Trophoblast cell (in vitro differentiated cells and primary cell): ENCODE data around the gene TSPEAR.
"Not testable (repeated sequence)": the region's sequence is repeated elsewhere in the genome, so short reads cannot be mapped to it uniquely, and the experiment has no call there.

ENCODE experiments used
- DNase-seq, 2 donors: peaks; one replicate each; pipeline ENCODE4 v3.0.0-alpha.2; 2016
- H2AFZ ChIP-seq: 2 replicates; pipeline ENCODE4 v1.6.1; 2013; ENCODE audit warnings: low read length, moderate library complexity, mild to moderate bottlenecking; ENCODE audit not compliant: insufficient read depth, poor library complexity
- H2AK5ac ChIP-seq: 2 replicates; pipeline ENCODE4 v1.6.1; 2013; ENCODE audit warnings: mild to moderate bottlenecking, low read length
- H2BK120ac ChIP-seq: 2 replicates; pipeline ENCODE4 v1.6.1; 2013; ENCODE audit warnings: low read length, mild to moderate bottlenecking, moderate library complexity; ENCODE audit not compliant: insufficient read depth, poor library complexity
- H2BK12ac ChIP-seq: 2 replicates; pipeline ENCODE4 v1.6.1; 2013; ENCODE audit warnings: mild to moderate bottlenecking, low read length, moderate library complexity
- H2BK5ac ChIP-seq: 2 replicates; pipeline ENCODE4 v1.6.1; 2013; ENCODE audit warnings: low read length, low read depth, moderate library complexity, mild to moderate bottlenecking; ENCODE audit not compliant: poor library complexity
- H3K14ac ChIP-seq: 2 replicates; pipeline ENCODE4 v1.6.1; 2013; ENCODE audit warnings: mild to moderate bottlenecking, low read length
- H3K18ac ChIP-seq: 2 replicates; pipeline ENCODE4 v1.6.1; 2013; ENCODE audit warnings: mild to moderate bottlenecking, low read length
- H3K23ac ChIP-seq: 2 replicates; pipeline ENCODE4 v1.6.1; 2013; ENCODE audit warnings: low read length
- H3K27ac ChIP-seq: 2 replicates; pipeline ENCODE4 v1.5.1; 2013; ENCODE audit warnings: low read depth, mild to moderate bottlenecking, inconsistent platforms, low read length, moderate library complexity
- H3K27me3 ChIP-seq: 2 replicates; pipeline ENCODE4 v1.6.1; 2013; ENCODE audit warnings: inconsistent platforms, mild to moderate bottlenecking, low read length, moderate library complexity; ENCODE audit not compliant: insufficient read depth
- H3K36me3 ChIP-seq, 2 experiments: 1 replicate in 1 of 2; 2 replicates in 1 of 2; pipeline ENCODE4 v1.6.1; 2013; ENCODE audit warnings: low read length in 2 of 2, mild to moderate bottlenecking in 2 of 2, moderate library complexity in 1 of 2; ENCODE audit not compliant: insufficient read depth in 2 of 2, control insufficient read depth in 1 of 2
- H3K4ac ChIP-seq: 2 replicates; pipeline ENCODE4 v1.6.1; 2013; ENCODE audit warnings: low read depth, mild to moderate bottlenecking, low read length, moderate library complexity
- H3K4me1 ChIP-seq, 2 experiments: 1 replicate in 1 of 2; 2 replicates in 1 of 2; pipeline ENCODE4 v1.6.1; 2013; ENCODE audit warnings: low read length in 2 of 2, mild to moderate bottlenecking in 2 of 2, moderate library complexity in 1 of 2; ENCODE audit not compliant: insufficient read depth in 2 of 2, control insufficient read depth in 1 of 2
- H3K4me2 ChIP-seq: 2 replicates; pipeline ENCODE4 v1.6.1; 2013; ENCODE audit warnings: inconsistent platforms, mild to moderate bottlenecking, low read length, moderate library complexity
- H3K4me3 ChIP-seq: 2 replicates; pipeline ENCODE4 v1.5.1; 2013; ENCODE audit warnings: mild to moderate bottlenecking, low read depth, low read length, inconsistent platforms
- H3K79me1 ChIP-seq: one replicate; pipeline ENCODE4 v1.6.1; 2013; ENCODE audit warnings: low read length
- H3K79me2 ChIP-seq: 2 replicates; pipeline ENCODE4 v1.6.1; 2013; ENCODE audit warnings: low read length, mild to moderate bottlenecking; ENCODE audit not compliant: control insufficient read depth, insufficient read depth, poor library complexity
- H3K9ac ChIP-seq: 2 replicates; pipeline ENCODE4 v1.6.1; 2013; ENCODE audit warnings: mild to moderate bottlenecking, low read length
- H3K9me3 ChIP-seq: 2 replicates; pipeline ENCODE4 v1.6.1; 2013; ENCODE audit warnings: low read depth, mild to moderate bottlenecking, control low read depth, inconsistent platforms, low read length; ENCODE audit not compliant: insufficient read depth
- H4K12ac ChIP-seq: 2 replicates; pipeline ENCODE4 v1.6.1; 2013; ENCODE audit warnings: low read depth, mild to moderate bottlenecking, low read length, moderate library complexity
- H4K8ac ChIP-seq: 2 replicates; pipeline ENCODE4 v1.6.1; 2013; ENCODE audit warnings: low read depth, mild to moderate bottlenecking, low read length, moderate library complexity
- H4K91ac ChIP-seq: one replicate; pipeline ENCODE4 v1.6.1; 2013; ENCODE audit warnings: low read depth, mild to moderate bottlenecking, low read length, moderate library complexity
- WGBS: extraction: QIAGEN DNeasy Blood & Tissue Kit; methylation state at CpG from one replicate; pipeline ENCODE4 v1.1.7; 2013; ENCODE audit warnings: missing lambda C conversion rate; ENCODE audit not compliant: insufficient read length, insufficient coverage; ENCODE audit errors: extremely low coverage; 5-methylcytosine and 5-hydroxymethylcytosine counted together

TSPEAR gene

DNA sequence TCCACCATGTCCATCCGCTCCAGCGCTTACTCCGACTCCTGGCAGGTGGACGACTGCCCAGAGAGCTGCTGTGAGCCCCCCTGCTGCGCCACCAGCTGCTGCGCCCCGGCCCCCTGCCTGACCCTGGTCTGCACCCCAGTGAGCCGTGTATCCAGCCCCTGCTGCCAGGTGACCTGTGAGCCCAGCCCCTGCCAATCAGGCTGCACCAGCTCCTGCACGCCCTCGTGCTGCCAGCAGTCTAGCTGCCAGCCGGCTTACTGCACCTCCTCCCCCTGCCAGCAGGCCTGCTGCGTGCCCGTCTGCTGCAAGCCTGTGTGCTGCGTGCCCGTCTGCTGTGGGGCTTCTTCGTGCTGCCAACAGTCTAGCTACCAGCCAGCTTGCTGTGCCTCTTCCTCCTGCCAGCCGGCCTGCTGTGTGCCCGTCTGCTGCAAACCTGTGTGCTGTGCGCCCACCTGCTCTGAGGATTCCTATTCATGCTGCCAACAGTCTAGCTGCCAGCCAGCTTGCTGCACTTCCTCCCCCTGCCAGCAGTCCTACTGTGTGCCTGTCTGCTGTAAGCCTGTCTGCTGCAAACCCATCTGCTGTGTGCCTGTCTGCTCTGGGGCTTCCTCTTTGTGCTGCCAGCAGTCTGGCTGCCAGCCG, 84.1 kb downstream of the TSPEAR start:
- not testable (repeated sequence) for H4K8ac ChIP-seq, H4K12ac ChIP-seq, H2BK5ac ChIP-seq, H3K27me3 ChIP-seq, H3K4me3 ChIP-seq, H2AK5ac ChIP-seq, H3K4ac ChIP-seq, H4K91ac ChIP-seq, H2BK12ac ChIP-seq, H3K4me2 ChIP-seq, H3K36me3 ChIP-seq, H3K4me1 ChIP-seq, H3K9ac ChIP-seq, H2BK120ac ChIP-seq, H3K27ac ChIP-seq, H3K18ac ChIP-seq, H2AFZ ChIP-seq, H3K14ac ChIP-seq, H3K79me1 ChIP-seq, H3K79me2 ChIP-seq, DNase-seq, H3K23ac ChIP-seq
- WGBS = no CpG with 5 or more reads among the region's 20 CpGs
- peaks cover 12% of the 10 kb centered on the region for H3K9me3 ChIP-seq

DNA sequence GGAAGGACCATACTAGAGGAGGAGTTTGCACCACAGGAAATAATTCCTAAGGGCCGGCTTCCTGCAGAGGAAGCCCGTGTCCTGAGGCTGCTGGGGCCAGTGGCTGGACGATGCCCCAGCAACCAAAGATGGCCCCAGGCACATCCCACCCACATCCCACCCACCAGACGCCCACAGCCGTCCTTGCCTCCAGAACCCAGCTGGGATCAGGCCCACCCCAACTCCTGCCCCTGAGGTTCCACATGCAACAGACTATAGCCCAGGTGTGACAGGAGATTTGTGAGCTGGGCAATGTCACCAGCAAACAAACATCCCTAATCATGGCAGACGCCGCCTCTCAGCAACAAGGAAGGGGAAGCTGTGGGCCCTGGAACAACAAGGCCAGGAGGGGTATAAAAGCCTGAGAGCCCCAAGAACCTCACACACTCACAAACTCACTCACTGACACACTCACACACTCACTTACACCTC, 84.7 kb downstream of the TSPEAR start, which contains the start of gene KRTAP10-9:
Gene KRTAP10-9 (plus strand): TSS at position 421 of the 471 bp plus-strand sequence. CDS start 79 bp downstream, outside the sequence.
- no peak within 1 kb of the TSS for H4K91ac ChIP-seq
- H3K79me1 ChIP-seq = no peaks in the 10 kb centered on the region
- no peaks in the 10 kb centered on the region for H3K79me2 ChIP-seq
- DNase-seq = no peak
- no peak within 1 kb of the TSS for H3K4ac ChIP-seq
- H3K4me1 ChIP-seq = no peaks in the 10 kb centered on the region
- no peaks in the 10 kb centered on the region for H3K36me3 ChIP-seq
- H3K9me3 ChIP-seq = peaks cover 12% of the 10 kb centered on the region
- no peak within 1 kb of the TSS for H2BK120ac ChIP-seq
- H4K8ac ChIP-seq = no peak within 1 kb of the TSS
- H2AK5ac ChIP-seq = no peak within 1 kb of the TSS
- no peak within 1 kb of the TSS for H2BK12ac ChIP-seq
- H3K9ac ChIP-seq = peak within 1 kb of the TSS; percentile 34
- H3K18ac ChIP-seq = no peak within 1 kb of the TSS
- no peak within 1 kb of the TSS for H2BK5ac ChIP-seq
- no peak within 1 kb of the TSS for H3K4me3 ChIP-seq
- no CpG with 5 or more reads among the region's 7 CpGs for WGBS
- no peak within 1 kb of the TSS for H3K23ac ChIP-seq
- no peak within 1 kb of the TSS for H3K4me2 ChIP-seq
- H3K27ac ChIP-seq = no peak within 1 kb of the TSS
- no peak within 1 kb of the TSS for H2AFZ ChIP-seq
- H3K27me3 ChIP-seq = no peaks in the 10 kb centered on the region
- H3K14ac ChIP-seq = no peak within 1 kb of the TSS
- no peak within 1 kb of the TSS for H4K12ac ChIP-seq

DNA sequence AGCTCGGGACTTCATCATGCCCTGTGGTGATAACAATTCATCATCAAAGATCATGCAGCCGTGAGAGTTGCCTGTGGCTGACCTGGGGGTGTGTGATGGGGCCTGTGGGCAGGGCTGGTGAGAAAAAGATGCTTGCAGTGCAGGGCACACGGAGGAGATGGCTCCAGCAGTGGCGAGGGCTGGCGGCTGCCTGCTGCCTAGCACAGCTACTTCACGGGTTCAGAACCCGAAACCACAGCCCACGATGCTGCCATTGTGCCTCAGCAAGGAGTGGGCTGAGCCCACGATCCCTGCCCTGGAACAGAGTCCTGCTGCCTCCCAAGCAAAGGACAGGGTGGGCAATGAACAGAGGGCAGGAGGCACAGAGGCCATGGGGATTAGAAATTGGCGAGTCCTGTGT, 85.1 kb downstream of the TSPEAR start:
- Histone ChIP-seq H2AK5ac (no peak overlapping the region), H2BK12ac (no peak overlapping the region), H3K4me1 (no peaks in the 10 kb centered on the region), H3K27me3 (no peaks in the 10 kb centered on the region), H4K8ac (no peak overlapping the region), H3K9me3 (peaks cover 12% of the 10 kb centered on the region), H3K4ac (no peak overlapping the region), H3K14ac (no peak overlapping the region), H4K12ac (no peak overlapping the region), H3K4me2 (no peak overlapping the region), H3K23ac (no peak overlapping the region), H2AFZ (no peak overlapping the region), H3K27ac (no peak overlapping the region), H4K91ac (no peak overlapping the region), H3K79me1 (no peaks in the 10 kb centered on the region), H2BK5ac (no peak overlapping the region), H3K36me3 (no peaks in the 10 kb centered on the region), H3K79me2 (no peaks in the 10 kb centered on the region), H3K4me3 (no peak overlapping the region), H2BK120ac (no peak overlapping the region), H3K18ac (no peak overlapping the region), H3K9ac (peak overlapping the region; percentile 34)
- no CpG with 5 or more reads among the region's 10 CpGs for WGBS
- DNase-seq = no peak

DNA sequence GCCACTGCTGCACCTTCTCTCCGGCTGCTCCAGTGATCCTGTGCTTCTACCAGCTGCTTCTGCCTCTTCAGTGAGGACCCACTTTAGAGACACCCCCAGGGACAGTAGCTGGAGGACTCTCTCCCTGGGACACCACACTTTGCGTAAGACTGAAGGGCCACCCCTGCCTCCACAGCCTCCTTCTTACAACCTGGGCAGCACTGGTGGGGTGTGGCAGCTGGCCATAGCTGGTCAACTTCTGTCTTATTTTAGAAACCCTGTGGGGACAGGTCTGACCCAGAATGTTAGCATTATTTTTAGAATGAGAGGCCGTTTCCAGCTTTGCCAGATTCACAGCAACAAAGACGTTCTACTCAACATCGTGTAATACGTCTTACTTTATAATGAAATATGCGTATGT, 85.6 kb downstream of the TSPEAR start:
- H3K9me3 ChIP-seq = peaks cover 12% of the 10 kb centered on the region
- H3K4ac ChIP-seq = no peak overlapping the region

More for the DNA sequence above, 85.6 kb downstream of the TSPEAR start:
- Histone ChIP-seq H2BK5ac (no peak overlapping the region), H3K27me3 (no peaks in the 10 kb centered on the region), H3K4me2 (no peak overlapping the region), H3K79me1 (no peaks in the 10 kb centered on the region), H3K79me2 (no peaks in the 10 kb centered on the region), H4K91ac (no peak overlapping the region), H3K9ac (no peak overlapping the region), H2BK120ac (no peak overlapping the region), H3K36me3 (no peaks in the 10 kb centered on the region), H3K27ac (no peak overlapping the region), H4K8ac (no peak overlapping the region), H2BK12ac (no peak overlapping the region), H2AFZ (no peak overlapping the region), H3K4me3 (no peak overlapping the region), H3K14ac (no peak overlapping the region), H3K4me1 (no peaks in the 10 kb centered on the region), H3K23ac (no peak overlapping the region), H3K18ac (no peak overlapping the region), H4K12ac (no peak overlapping the region), H2AK5ac (no peak overlapping the region)
- no CpG with 5 or more reads among the region's 7 CpGs for WGBS
- no peak for DNase-seq
